HCT116 (cell line): ENCODE results near the gene DICER1. TPM values are rescaled to one million over a fixed set of nuclear protein-coding genes. Genes with fewer than 3 reads are reported as not detected.

Source experiments
- ATAC-seq: fragments of 200-7000 bp; cut with Tn5 transposase; 2 replicates; pipeline ENCODE4 v1.9.1; 2020; ENCODE audit warnings: mild to moderate bottlenecking, moderate library complexity
- BruUV-seq: library from RNA; stranded (reverse); fragments of 400-500 nt; replicated peaks from 2 replicates; lab custom pipeline; 2021; lab: Mats Ljungman, UMichigan
- CTCF ChIA-PET: fragments of 300-600 bp; sonication (Branson Sonifier 250); formaldehyde crosslinking; loops from one replicate; lab custom pipeline; 2021; ENCODE audit warnings: antibody characterized with exemption; lab: Charles Lee
- POLR2A ChIA-PET: fragments of 300-600, 350-600 bp; sonication (Branson Sonifier 250); formaldehyde crosslinking; loops from one replicate; lab custom pipeline; 2021; ENCODE audit warnings: antibody characterized with exemption; lab: Charles Lee
- RAD21 ChIA-PET, 2 experiments: fragments of 300-600 bp; sonication (Branson Sonifier 250); formaldehyde crosslinking; loops; one replicate each; lab custom pipeline; 2023; ENCODE audit warnings: low total read pairs in 2 of 2; ENCODE audit not compliant: uncharacterized antibody in 2 of 2, unreplicated experiment in 2 of 2, low non-redundant PET in 1 of 2; lab: Charles Lee
- DNase-seq: peaks from one replicate; pipeline ENCODE4 v3.0.0-alpha.2; 2010; ENCODE audit warnings: low read depth, low spot score
- H2AFZ ChIP-seq: fragments of 200-600 bp; shearing (Covaris generic), sonication (generic); 2 replicates; pipeline ENCODE4 v1.6.1; 2017; ENCODE audit warnings: low read depth, mixed run types, mixed read lengths, antibody characterized with exemption, low read length; ENCODE audit not compliant: poor library complexity, severe bottlenecking
- H3K27ac ChIP-seq: 2 replicates; pipeline ENCODE4 v1.5.1; 2012; ENCODE audit warnings: low read depth, low read length
- H3K27me3 ChIP-seq: fragments of 200-600 bp; sonication (generic); 2 replicates; pipeline ENCODE4 v1.6.1; 2016; ENCODE audit warnings: mixed run types, low read length, mixed read lengths; ENCODE audit not compliant: insufficient read depth
- H3K36me3 ChIP-seq, 2 experiments: fragments of 200-500 bp in 1 of 2; fragments of 200-600 bp in 1 of 2; sonication (Bioruptor generic) in 1 of 2; sonication (generic) in 1 of 2; 2 replicates each; pipeline versions ENCODE4 v1.5.1 to v1.6.1; 2014 to 2016; ENCODE audit warnings: low read length in 2 of 2, inconsistent platforms in 1 of 2, mixed read lengths in 1 of 2, mixed run types in 1 of 2; ENCODE audit not compliant: insufficient read depth in 2 of 2, control insufficient read depth in 1 of 2
- H3K4me1 ChIP-seq, 2 experiments: fragments of 200-600 bp in 1 of 2; sonication (generic) in 1 of 2; 2 replicates each; pipeline versions ENCODE4 v1.5.1 to v1.6.1; 2012 to 2017; ENCODE audit warnings: low read length in 2 of 2, inconsistent platforms in 1 of 2, mild to moderate bottlenecking in 1 of 2, mixed read lengths in 1 of 2, mixed run types in 1 of 2, moderate library complexity in 1 of 2; ENCODE audit not compliant: insufficient read depth in 2 of 2, control insufficient read depth in 1 of 2
- H3K4me2 ChIP-seq: fragments of 200-600 bp; sonication (generic); 2 replicates; pipeline ENCODE4 v1.6.1; 2017; ENCODE audit warnings: mixed run types, low read length, mixed read lengths
- H3K4me3 ChIP-seq, 2 experiments: fragments of 200-600 bp in 1 of 2; sonication (generic) in 1 of 2; replicated peaks in 1 of 2; 2 replicates each; pipeline ENCODE4 v1.5.1; 2011 to 2016; ENCODE audit warnings: low read length in 2 of 2, control low read depth in 1 of 2, low read depth in 1 of 2, mild to moderate bottlenecking in 1 of 2, mixed read lengths in 1 of 2, mixed run types in 1 of 2
- H3K79me2 ChIP-seq: fragments of 200-600 bp; sonication (generic); 2 replicates; pipeline ENCODE4 v1.6.1; 2017; ENCODE audit warnings: mild to moderate bottlenecking, mixed run types, low read length, moderate library complexity, mixed read lengths; ENCODE audit not compliant: insufficient read depth
- H3K9ac ChIP-seq: fragments of 200-600 bp; sonication (generic); 2 replicates; pipeline ENCODE4 v1.6.1; 2016; ENCODE audit warnings: low read length, mixed read lengths
- H3K9me2 ChIP-seq: fragments of 200-600 bp; sonication (generic), shearing (Covaris generic); 2 replicates; pipeline ENCODE4 v1.6.1; 2017; ENCODE audit warnings: mixed run types, mild to moderate bottlenecking, moderate library complexity; ENCODE audit not compliant: insufficient read depth
- H3K9me3 ChIP-seq, 2 experiments: fragments of 200-500 bp in 1 of 2; fragments of 200-600 bp in 1 of 2; sonication (Bioruptor generic) in 1 of 2; sonication (generic) in 1 of 2; 2 replicates each; pipeline ENCODE4 v1.6.1; 2014 to 2017; ENCODE audit warnings: low read length in 2 of 2, mixed read lengths in 2 of 2, inconsistent platforms in 1 of 2, low read depth in 1 of 2, mild to moderate bottlenecking in 1 of 2, mixed run types in 1 of 2, moderate library complexity in 1 of 2; ENCODE audit not compliant: control insufficient read depth in 1 of 2, insufficient read depth in 1 of 2
- H4K20me1 ChIP-seq: fragments of 200-600 bp; sonication (generic), shearing (Covaris generic); 2 replicates; pipeline ENCODE4 v1.6.1; 2017; ENCODE audit warnings: mixed run types, mild to moderate bottlenecking, moderate library complexity; ENCODE audit not compliant: insufficient read depth
- ATF3 ChIP-seq: IDR thresholded peaks from 2 replicates; pipeline ENCODE4 v1.6.1; 2012
- CBX3 ChIP-seq: IDR thresholded peaks from 2 replicates; pipeline ENCODE4 v1.6.1; 2012; ENCODE audit warnings: low read depth
- CEBPB ChIP-seq: IDR thresholded peaks from 2 replicates; pipeline ENCODE4 v1.6.1; 2012; ENCODE audit warnings: low read depth
- CTCF ChIP-seq, 3 experiments: fragments of 200-600 bp in 1 of 3; sonication (generic) in 1 of 3; IDR thresholded peaks in 2 of 3; conservative IDR thresholded peaks in 1 of 3; 2 replicates each; pipeline ENCODE4 v1.5.1; 2012 to 2017; ENCODE audit warnings: low read depth in 2 of 3, low read length in 2 of 3, antibody characterized with exemption in 1 of 3, borderline replicate concordance in 1 of 3, control low read depth in 1 of 3, mild to moderate bottlenecking in 1 of 3, mixed read lengths in 1 of 3, mixed run types in 1 of 3, moderate library complexity in 1 of 3; ENCODE audit not compliant: insufficient read depth in 1 of 3
- EGR1 ChIP-seq: IDR thresholded peaks from 2 replicates; pipeline ENCODE4 v1.6.1; 2012; ENCODE audit warnings: low read depth
- ELF1 ChIP-seq: IDR thresholded peaks from 2 replicates; pipeline ENCODE4 v1.6.1; 2012; ENCODE audit warnings: low read depth, borderline replicate concordance
- EZH2 ChIP-seq: fragments of 200-600 bp; sonication (generic); IDR thresholded peaks from 2 replicates; pipeline ENCODE4 v1.6.1; 2017; ENCODE audit warnings: antibody characterized with exemption, mixed run types
- EZH2phosphoT487 ChIP-seq: fragments of 200-600 bp; IDR thresholded peaks from 2 replicates; pipeline ENCODE4 v1.6.1; 2018; ENCODE audit warnings: antibody characterized with exemption, borderline replicate concordance
- JUND ChIP-seq: IDR thresholded peaks from 2 replicates; pipeline ENCODE4 v1.6.1; 2012
- MAX ChIP-seq: IDR thresholded peaks from 2 replicates; pipeline ENCODE4 v1.6.1; 2012
- POLR2AphosphoS5 ChIP-seq: IDR thresholded peaks from 2 replicates; pipeline ENCODE4 v1.6.1; 2011; ENCODE audit warnings: mild to moderate bottlenecking, low read depth, low read length, moderate library complexity
- REST ChIP-seq: IDR thresholded peaks from 2 replicates; pipeline ENCODE4 v1.6.1; 2012; ENCODE audit warnings: low read depth
- SIN3A ChIP-seq: IDR thresholded peaks from 2 replicates; pipeline ENCODE4 v1.6.1; 2012; ENCODE audit warnings: low read depth
- SP1 ChIP-seq: IDR thresholded peaks from 2 replicates; pipeline ENCODE4 v1.6.1; 2012; ENCODE audit warnings: low read depth
- SRF ChIP-seq: IDR thresholded peaks from 2 replicates; pipeline ENCODE4 v1.6.1; 2012; ENCODE audit warnings: low read depth
- TCF7L2 ChIP-seq: IDR thresholded peaks from 2 replicates; pipeline ENCODE4 v1.7.0; 2011; ENCODE audit warnings: borderline replicate concordance, inconsistent platforms; ENCODE audit not compliant: insufficient read depth, insufficient read length; ENCODE audit errors: extremely low read depth
- YY1 ChIP-seq: IDR thresholded peaks from 2 replicates; pipeline ENCODE4 v1.6.1; 2011; ENCODE audit warnings: low read length, low read depth, moderate library complexity, mild to moderate bottlenecking; ENCODE audit not compliant: insufficient replicate concordance; ENCODE audit errors: extremely low read depth
- ZBTB33 ChIP-seq: IDR thresholded peaks from 2 replicates; pipeline ENCODE4 v1.6.1; 2011; ENCODE audit warnings: mild to moderate bottlenecking, low read length, moderate library complexity; ENCODE audit not compliant: insufficient replicate concordance; ENCODE audit errors: extremely low read depth
- ZFX ChIP-seq: fragments of 450-650 bp; IDR thresholded peaks from 2 replicates; pipeline ENCODE4 v1.6.1; 2017
- ZNF274 ChIP-seq: fragments of 200-500 bp; sonication (Bioruptor generic); IDR thresholded peaks from 2 replicates; pipeline ENCODE4 v1.6.1; 2014; ENCODE audit warnings: mild to moderate bottlenecking, low read depth, low read length, inconsistent platforms
- intact Hi-C: fragments of 100-400 bp; cut with micrococcal nuclease; formaldehyde crosslinking; loops from 2 replicates; pipeline ENCODE4 v1.10.0; 2022
- total RNA-seq: library from RNA; stranded (reverse); gene quantifications from one replicate; pipeline ENCODE4 v1.2.1, GENCODE V29; 2021; ENCODE audit not compliant: unreplicated experiment

The DICER1 gene
- total RNA-seq, 1 experiment from 2014 or later = 38.6 TPM

GRCh38 chr14:95137164-95137803 lies 20.0 kb downstream of the DICER1 start:
- peaks cover 95% of the 10 kb centered on the region for H3K79me2 ChIP-seq
- POLR2A ChIA-PET = no interaction called here

More at GRCh38 chr14:95137164-95137803, 20.0 kb downstream of the DICER1 start:
- peaks cover 5% of the 10 kb centered on the region; the same call in 1 of the 2 replicates for H4K20me1 ChIP-seq
- CTCF ChIA-PET = no interaction called here
- H3K27ac ChIP-seq = no peak overlapping the region
- no peak overlapping the region for H2AFZ ChIP-seq
- intact Hi-C loops = no loop called here
- H3K9ac ChIP-seq = no peak overlapping the region
- RAD21 ChIA-PET = no interaction called here
- no peaks in the 10 kb centered on the region for H3K27me3 ChIP-seq
- no peak for DNase-seq
- H3K4me3 ChIP-seq = no peak overlapping the region
- BruUV-seq = no TSS peak
- no peaks in the 10 kb centered on the region for H3K4me1 ChIP-seq
- no peak for ATAC-seq
- peaks cover 4 to 5% of the 10 kb centered on the region in 2 experiments; a peak in 1 of 4 replicates for H3K36me3 ChIP-seq
- H3K4me2 ChIP-seq = no peak overlapping the region
- H3K9me3 ChIP-seq = no peaks in the 10 kb centered on the region
- H3K9me2 ChIP-seq = no peaks in the 10 kb centered on the region
- TF ChIP-seq EGR1 = no peak
- TF ChIP-seq EZH2phosphoT487 = no peak
- no peak for TF ChIP-seq REST
- no peak for TF ChIP-seq SP1
- TF ChIP-seq CEBPB = no peak
- TF ChIP-seq SIN3A = no peak
- no peak for TF ChIP-seq EZH2
- no peak for TF ChIP-seq TCF7L2
- no peak for TF ChIP-seq CTCF (IDR thresholded peaks at IDR 0.05 in 2 of 3, conservative IDR thresholded peaks at IDR 0.05 in 1 of 3; ENCODE audit: borderline replicate concordance in 1 of 3, insufficient read depth in 1 of 3, low read depth in 2 of 3, low read length in 2 of 3)
- no peak for TF ChIP-seq POLR2AphosphoS5
- TF ChIP-seq YY1 = no peak
- TF ChIP-seq MAX = no peak
- TF ChIP-seq ZFX = no peak
- no peak for TF ChIP-seq JUND
- no peak for TF ChIP-seq ZNF274
- TF ChIP-seq CBX3 = no peak
- TF ChIP-seq ELF1 = no peak
- no peak for TF ChIP-seq ATF3
- no peak for TF ChIP-seq ZBTB33
- TF ChIP-seq SRF = no peak
